Activated effector memory CD4-positive, alpha-beta T cell treated with anti-CD3 and anti-CD28 coated beads, Interleukin-2, amount 50 U/mL, for 16 hours (primary cell): ENCODE measurements around the gene SNPH.

Experiments
- DNase-seq: peaks from one replicate; pipeline ENCODE4 v3.0.0-alpha.2; 2020

SNPH gene

DNA sequence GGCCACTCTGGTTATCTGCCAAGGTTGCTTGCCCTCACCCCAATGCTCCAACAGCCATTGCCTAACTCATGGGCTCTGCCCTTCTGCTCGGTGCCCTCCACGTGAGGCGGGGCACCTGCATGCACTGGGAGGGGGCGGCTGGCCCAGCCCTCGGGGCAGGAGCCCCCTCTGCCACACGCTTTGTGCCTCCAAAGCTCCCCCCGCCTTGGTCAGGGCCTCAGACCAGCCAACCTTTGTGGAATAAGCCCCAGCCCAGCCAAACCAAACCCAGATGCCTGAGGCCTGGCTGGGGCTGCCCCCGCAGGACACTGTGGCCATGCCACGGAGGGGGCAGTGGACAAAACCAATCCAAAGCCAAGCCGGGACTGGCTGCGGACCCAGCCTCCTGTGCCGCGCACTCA is 41.5 kb downstream of the SNPH start:
- DNase-seq: no peak

DNA sequence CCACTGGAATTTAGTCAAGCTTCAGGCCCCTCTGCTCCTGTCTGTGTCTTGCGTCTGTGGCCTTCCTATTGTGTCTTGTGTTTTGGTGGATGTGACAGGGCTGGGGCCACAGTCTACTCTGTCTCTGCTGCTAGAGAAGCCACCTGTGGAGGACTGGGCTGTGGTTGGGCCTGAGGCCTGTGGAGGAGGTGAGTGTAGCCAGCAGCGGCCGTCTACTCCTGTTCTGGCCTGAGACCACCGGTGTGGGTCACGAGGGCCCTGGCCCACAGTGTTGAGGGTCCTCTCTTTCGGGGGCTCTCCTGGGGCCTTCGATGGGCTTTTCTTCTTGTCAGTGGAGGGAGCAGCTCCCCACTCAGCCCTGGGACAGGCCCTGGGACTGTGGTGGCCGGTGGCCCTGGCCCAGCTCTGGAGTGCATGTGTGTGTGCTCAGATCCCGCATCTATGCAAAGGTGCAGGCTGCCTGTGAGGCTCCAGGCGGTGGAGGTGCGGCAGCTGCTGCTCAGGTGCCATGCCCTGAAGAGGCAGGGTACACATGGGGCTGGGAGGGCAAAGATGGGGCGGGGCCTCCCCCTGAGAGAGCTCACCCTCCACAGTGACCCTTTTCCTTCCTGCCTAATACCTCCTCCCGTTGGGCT is 42.1 kb downstream of the SNPH start:
- no peak for DNase-seq

DNA sequence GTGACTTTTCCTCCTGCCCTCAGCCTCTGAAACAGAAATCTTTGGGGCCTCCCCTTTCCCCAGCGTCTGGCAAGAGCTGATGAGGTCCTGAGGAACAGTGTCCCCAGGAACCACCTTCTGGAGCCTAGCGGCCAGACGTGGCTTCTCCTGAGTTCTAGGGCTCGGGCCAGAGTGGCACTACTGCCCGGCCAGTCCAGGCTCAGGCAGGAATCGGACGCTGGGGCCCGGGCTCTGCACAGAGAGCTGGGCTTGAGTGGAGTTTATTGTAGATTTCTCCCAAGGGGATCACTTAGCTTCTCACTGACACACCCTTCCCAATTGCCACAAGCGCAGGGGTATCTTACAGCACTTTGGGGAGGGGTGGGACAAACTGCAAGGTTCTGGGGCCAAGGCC is 42.6 kb downstream of the SNPH start:
- DNase-seq: no peak

DNA sequence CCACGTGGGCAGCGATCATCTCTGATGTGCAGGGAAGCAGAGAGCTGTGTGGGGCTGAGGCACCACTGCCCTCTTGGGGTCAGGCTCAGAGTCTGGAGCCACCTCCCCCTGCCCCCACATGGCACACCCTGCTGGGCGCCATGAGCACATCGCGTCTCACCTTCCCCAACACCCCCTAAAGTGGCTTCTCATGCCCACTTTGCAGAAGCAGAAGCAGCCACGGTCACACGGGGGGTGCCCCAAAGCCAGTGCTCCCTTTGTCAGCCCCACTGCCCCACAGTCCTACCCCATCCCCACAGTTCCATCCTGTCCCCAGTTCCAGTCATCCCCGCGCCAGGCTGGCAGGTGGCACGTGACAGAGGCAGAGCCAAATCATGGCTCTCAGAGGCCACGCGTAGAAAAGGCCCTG is 43.3 kb downstream of the SNPH start:
- no peak for DNase-seq

DNA sequence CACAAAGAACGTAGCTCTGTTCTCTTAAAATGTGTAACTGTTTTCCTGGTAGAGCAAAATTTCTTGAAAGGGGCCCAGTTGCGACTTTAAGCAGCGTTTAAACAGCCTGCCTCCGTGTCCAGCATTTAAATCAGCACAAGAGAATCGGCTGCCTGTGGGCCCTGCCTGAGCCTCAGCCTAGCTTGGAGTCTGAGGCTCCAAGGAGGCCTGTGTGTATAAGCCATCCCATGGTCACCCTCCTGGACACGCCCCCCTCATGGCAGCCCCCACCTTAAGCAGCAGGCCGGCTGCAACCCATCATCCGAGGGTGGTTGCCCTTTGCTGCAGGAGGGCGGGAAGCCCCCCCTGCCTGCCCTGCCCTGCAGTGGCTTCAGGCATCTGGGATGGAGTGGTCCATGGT is 44.0 kb downstream of the SNPH start:
- DNase-seq: no peak

DNA sequence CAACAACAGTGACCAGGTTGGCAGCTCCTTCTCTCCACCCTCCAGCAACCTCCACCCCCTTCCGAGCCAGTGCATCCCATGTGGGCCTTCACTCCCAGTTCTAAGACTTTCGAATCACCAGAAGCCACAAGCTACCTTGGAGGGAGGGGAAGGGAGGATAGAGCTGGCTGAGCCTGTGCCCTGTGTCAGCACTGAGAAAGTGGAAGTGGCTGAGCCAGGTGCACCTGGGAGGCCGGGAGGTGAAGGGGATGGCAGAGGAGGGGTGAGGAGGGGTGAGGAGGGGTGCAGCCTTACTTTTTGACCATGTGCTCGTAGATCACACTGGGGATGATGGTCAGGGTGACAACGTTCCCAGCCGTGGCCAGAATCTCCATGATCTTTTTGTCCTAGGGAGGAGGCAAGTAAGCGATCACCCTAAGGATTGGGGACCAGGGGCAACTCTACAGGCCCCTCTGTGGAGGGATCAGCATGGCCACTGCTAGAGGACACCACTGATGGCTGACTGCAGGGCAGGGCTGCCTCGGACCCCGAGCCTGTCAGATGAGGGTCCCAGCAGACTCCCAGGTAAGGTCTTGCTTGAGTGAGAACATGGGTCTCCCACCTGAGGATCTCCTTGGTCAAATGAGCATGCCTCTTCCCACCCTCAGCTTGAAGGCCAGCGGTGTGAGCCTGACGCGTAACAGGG is 44.6 kb downstream of the SNPH start:
- no peak for DNase-seq

DNA sequence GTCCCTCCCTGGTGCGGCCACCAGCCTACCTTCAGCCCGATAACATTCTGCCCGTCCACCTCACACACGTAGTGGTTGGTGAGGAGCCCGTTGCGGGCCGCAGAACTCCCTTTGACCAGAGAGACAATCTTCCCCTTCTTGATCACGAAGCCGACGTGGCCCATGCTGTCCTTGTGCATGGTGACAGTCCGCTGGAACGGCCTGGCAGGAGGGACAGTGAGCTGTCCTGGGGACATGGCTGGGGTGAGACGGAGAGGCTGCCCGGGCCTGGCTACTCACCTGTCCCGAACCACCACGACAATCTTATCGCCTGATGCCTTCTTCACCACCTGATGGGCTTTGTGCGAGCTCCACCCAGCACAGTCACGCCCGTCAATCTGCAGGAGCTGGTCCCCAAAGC is 46.2 kb downstream of the SNPH start:
- no peak for DNase-seq

DNA sequence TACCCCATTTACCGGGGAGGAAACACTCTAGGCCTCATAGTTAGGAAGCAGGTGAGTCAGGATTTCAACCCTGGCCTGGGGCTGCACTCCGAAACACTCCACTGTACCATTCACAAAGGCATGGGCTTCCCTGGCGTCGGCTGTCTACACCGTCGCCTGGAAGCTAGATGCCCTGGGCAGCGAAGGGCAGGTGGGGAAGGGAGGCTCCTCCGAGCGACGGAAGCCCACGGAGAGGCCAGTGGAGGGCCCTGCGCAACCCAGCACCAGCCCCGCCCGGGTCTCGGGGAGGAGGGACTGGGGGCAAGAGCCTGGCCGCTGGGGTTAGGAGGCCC is 46.8 kb downstream of the SNPH start:
- no peak for DNase-seq

DNA sequence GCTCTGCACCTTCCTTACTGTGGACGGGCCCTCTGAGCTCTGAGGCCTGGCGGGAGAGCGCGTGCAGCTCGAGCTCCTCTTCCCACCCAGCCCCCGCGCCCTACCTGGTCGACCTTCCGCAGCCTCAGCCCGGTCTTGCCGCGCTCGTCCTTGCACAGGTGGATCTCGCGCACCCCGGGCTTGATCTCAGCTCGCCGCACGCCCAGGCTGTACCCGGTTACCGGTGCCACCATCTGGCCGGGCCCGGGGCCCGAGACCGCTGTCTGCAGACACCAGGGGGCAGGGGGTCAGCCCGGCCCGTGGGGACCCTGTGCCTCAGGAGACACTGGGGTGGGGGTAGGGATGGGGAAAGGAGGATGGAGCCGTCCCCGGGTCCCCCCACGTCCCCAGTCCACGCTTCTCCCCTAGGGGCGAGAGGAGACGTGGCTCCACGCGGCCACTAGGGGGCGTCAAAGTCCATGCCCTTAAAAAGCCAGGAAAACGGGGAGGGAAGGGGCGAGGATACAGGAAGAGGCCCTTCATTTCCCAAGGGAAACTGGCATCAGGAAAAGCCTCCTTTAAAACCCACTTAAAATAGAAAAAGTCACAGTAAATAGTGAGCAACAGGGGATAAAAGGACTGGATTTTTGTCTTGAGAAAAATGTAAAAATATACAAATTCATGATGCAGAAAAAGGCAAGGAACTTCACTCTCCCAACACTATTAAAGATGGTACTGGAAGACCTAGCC is 47.3 kb downstream of the SNPH start:
- peak; percentile 89 for DNase-seq

DNA sequence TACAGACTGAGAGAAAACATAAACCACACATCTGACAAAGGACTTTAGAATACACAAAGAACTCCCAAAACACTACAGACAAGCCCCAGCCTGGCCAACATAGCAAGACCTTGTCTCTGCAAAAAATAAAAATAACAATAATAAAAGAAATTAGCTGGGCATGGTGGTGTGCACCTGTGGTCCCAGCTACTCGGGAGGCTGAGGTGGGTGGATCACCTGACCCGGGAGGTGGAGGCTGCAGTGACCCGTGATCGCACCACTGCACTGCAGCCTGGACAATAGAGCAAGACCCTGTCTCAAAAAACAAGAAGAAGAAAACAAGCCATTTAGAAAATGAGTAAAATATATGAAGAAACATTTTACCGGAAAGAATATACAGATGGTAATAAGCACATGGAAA is 49.7 kb downstream of the SNPH start:
- DNase-seq: no peak

DNA sequence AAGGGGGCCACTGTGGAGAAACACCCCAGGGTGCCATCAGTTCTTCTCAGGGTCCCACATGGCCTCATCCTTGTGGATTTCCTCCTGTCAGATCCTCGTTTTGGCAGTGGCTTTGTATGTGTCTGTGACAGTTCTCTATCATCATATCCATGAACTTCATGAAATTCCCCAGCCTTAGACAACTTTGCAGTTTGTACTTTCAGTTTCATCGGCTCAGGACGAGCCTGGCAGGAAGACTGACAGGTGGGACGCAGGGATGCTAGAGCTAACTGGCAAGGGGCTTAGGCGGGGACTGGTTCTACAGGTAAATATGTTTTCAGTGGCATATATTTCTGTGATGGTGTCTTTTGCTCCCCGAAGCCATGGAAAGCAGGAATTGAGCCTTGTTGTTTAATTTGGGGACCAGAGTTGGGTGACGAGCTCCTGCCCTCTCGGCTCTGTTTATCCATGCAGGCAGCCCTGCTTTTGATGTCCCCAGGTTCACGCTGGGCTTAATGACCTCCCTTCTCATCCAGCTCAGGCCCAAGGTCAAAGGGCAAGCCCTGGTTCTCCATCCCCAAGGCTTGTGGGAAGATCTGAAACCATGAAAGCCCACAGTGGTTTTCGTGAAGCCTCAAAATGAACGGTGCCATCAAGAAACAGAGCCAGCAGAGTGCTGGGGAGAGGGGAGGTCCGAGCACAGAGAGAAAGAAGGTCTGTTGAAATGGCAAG is 51.6 kb downstream of the SNPH start:
- no peak for DNase-seq

DNA sequence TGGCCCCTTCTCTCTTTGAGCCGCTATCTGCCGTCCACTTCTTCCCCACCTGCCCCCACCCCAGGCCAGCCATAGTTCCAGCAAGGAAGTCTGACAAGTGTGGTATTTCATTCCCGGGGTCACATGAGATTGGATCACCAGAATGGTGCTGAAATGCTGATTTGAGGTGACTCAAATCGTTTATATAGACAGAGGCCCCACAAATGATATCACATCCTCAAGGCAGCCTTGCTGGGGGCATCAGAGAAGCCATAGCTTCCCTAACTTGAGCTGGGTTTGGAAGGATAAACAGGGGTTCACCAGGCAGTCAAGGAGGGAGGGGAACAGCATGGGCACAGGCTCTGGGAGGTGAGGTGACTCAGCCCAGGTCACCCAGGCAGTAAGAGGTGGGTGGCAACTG is 53.0 kb downstream of the SNPH start:
- DNase-seq: no peak

DNA sequence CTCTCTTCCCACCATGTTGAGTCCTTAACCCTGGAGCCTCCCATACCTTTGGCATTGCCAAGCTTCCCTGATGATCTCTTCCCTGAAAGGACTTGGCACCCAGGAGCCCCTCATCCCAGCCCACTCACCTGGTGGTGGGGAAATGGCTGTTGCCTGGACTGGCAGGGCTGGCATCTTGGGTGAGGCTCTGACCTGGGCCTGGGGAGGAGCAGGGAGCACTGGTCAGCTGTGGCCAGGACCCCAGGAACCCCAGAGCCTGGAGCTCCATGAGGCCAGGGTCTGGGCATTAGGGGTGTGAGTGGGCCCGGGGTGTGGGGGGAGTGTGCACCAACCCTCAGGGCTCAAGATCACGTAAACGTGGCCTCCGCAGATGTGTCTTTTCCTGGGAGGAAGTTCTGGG is 53.4 kb downstream of the SNPH start:
- no peak for DNase-seq

DNA sequence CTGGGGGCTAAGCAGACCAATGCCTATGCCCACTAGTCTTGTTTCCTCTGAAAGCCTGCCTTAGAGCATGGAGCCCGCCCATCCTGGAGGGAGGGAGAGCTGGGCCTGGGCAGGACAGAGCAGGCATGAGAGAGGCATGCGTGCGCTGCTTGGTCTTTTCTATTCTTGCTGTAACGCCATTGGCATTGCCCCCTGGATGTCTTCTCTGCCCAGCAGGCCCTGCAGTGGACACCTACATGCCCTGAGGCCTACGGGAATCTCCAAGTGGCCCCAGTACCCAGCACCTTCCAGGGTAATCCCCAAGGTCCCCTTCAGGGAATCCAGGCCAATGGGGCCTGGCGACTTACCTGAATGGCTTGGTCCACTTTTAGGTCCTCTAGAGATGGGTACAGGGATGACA is 53.9 kb downstream of the SNPH start:
- DNase-seq: no peak

DNA sequence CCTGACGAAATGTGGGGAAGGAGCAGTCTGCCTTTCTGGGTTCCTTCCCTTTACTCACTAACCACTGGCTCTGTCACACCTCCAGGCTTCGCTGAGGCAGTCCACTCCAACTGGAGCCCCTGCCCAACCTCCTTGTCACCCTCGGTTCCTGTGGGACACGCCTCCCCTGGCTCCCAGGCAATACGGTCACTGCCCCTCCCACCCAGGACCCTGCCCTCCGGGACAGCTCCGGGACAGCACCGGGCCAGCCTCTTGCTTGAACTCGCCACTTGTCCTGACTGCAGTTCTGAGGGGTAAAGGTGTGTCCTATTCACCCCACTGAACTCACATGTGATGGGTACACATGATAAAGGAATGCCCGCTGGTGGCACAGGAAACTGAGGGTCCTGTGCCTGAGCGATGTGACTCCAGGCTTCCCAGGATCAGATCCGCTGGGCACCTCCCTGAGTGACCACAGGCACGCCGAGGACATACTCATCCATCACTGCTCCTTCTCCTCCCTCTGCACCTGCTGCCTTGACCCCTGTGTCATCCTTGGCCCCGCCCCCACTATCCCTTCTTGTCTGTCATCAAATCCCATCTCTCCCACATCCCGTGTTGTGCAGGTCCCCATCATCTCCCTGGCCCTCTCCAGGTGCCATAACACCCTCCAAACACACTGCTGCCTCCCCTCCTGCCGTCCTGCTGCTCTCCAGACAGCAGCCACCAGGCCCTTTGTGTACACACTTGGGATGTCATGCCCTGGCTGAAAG is 55.0 kb downstream of the SNPH start:
- DNase-seq: no peak

DNA sequence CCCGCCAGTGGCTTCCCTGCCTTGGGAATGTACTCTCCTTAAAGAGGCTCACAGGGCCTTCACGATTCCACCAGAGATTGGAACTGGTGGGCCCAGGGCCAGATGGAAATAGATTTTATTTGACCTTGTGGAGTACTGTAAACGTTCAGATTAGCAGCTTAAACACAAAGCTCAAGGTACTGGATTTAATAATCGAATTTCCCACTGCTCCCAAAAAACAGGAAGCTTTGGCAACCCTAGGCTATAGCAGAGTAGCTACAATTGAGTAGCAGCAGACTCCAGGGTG is 55.5 kb downstream of the SNPH start:
- no peak for DNase-seq

DNA sequence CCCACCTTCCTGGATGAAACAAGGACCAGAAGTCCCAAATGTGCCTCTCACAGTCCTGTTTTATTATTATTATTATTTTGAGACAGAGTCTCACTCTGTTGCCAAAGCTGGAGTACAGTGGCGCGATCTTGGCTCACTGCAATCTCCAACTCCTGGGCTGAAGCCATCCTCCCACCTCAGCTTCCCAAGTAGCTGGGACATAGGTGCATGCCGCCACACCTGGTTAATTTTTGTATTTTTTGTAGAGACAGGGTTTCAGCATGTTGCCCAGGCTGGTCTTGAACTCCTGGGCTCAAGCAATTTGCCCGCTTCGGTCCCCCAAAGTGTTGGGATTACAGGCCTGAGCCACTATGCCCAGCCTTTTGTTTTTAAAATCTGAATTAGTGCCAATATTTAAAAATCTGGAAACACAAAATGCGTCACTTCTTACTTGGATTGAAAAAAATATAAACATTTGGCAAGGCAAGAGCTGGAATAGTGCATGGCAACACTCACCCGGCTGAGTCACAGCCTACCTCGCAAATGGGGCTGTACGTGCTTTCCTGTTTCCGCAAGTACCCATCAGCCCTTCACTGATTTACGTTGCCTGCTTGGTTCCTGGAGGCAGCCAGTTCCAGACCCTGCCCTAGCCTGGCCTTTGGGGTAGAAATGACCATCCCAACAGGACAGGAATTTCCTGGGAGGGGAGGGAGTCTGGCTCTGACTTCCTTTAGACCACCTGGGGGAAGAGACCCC is 56.6 kb downstream of the SNPH start:
- DNase-seq: peak; percentile 51

DNA sequence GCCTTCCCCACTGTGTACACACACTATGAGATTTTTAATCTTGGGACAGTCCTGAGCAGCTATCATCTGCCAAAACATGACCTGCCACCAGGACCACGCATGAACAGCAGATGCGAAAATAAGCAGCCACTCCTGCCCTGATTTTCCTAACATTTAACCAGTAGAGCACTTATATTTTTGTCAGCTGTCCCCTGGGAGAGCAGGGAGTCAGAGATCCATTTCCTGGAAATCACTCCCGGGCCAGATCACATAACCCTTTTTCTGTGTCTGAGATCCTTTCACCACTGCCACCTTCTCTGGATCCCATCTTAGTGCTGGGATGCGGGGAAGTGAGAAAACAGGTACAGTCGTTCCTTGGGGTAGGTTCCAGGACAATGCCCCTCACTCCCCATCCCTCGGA is 57.2 kb downstream of the SNPH start:
- DNase-seq: peak; percentile 54

DNA sequence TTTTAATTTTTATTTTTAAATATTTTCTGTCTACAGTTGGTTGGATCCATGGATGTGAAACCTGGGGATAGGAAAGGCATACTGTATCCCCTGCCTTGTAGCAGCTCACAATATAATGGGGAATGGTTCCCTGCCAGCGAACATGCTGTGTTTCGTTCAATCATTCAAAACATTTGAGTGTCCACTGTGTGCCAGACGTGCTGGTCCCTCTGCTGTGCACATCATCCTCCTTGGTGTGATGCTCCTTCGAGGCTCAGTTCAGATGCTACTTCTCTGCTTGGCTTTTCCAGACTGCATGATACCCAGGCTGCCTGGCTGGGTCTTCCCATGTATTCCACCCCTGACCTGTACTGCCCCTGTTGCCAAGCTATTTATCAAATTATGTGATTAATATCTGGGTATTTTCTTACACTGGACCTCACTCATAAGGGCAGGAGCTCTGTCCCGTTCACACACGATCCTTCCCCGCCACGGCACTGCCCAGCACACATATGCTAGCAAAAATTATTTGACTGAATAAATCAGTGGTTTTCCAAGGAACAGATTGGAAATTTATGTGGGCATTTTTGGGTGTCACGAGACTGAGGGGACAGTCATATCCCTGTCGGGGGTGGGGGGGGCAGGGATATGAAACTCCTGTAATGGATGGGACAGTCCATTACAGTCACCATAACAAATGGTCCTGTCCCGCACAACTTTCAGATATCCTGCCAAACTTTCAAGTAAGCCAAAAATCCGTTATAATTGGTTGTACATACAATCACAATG is 57.9 kb downstream of the SNPH start:
- DNase-seq: peak; percentile 50

DNA sequence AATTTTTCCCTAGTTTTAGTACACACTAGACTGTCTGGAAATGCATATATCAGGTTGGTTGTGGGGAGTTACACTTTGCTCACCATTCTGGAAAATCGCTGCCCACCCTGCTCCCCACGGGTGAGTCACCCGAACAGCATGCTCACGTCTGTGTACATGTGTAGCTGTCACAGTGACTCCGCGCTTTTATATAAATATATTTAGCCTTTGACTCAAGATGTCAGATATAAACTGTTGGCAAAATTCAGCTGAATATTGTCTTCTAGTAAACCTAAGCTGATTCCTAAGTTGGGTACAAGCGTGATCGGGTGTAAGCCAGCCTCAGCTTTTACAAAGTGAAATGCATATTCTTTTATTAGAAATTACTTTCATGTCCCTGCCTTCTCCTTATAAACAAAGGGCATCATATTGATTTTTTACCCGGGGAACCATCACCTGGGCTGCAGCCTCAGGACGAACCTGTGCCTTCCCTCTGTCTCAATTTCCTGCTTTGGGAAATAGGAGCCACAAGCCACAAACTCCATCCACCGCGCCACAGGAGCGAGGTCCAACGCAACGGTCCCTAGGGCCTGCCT is 58.6 kb downstream of the SNPH start:
- peak; percentile 76 for DNase-seq
